T1000 (cell line): ENCODE results near the gene SERPING1.

ENCODE experiments used
- DNase-seq: peaks from one replicate; lab custom pipeline; 2025; ENCODE audit warnings: mixed read lengths; lab: John Stamatoyannopoulos, UW

Gene SERPING1

GRCh38 chr11:57597916-57598830 lies 688 bp downstream of the SERPING1 start:
- DNase-seq, result no peak

GRCh38 chr11:57598831-57599155 lies 1.3 kb downstream of the SERPING1 start:
- DNase-seq, result no peak

DNA sequence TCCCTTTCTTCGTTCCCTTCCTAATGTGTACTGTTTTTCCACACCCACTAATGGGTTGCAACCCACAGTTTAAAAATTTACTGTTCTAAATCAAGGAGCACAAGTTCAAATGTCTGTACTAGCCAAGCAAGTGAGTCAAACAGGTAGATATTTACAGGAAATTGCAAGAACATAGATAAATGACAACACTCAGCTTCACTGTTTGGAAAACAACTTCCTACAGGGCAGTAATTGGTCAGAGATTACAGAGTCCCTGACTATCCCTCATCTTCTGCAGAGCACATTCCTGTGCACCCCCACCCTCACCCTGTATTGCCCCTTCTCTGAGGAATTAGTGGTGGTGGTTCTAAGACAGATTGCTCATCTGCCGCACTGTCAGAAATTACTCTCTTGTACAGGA lies 1.9 kb downstream of the SERPING1 start:
- DNase-seq, result no peak

GRCh38 chr11:57601297-57601696 lies 3.8 kb downstream of the SERPING1 start:
- DNase-seq, result no peak

GRCh38 chr11:57604296-57605027 lies 7.0 kb downstream of the SERPING1 start:
- no peak for DNase-seq

GRCh38 chr11:57605028-57605420 lies 7.5 kb downstream of the SERPING1 start:
- DNase-seq, result no peak

DNA sequence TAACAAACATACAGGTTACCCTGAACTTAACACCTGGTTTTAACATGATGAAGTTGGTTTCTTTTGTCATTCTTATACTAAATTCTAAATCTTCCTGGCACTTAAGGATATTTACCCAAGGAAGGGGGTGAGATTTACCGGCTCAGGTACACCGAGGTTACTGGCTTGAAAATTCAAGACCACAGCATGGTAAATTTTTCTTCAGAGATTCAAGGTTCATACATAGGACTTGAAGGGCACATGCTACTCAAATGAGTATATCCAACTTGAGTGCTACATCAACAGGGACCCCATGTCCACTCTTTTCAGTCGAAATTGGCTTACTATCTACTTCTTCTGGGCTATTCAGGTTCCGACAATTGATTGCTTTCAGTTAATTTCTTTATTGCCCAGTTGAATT lies 12.7 kb downstream of the SERPING1 start:
- no peak for DNase-seq

- DNase-seq, result no peak
Observed at GRCh38 chr11:57614234-57614772, 16.8 kb downstream of the SERPING1 start.

- DNase-seq, result no peak
Observed at GRCh38 chr11:57615308-57615707, 17.8 kb downstream of the SERPING1 start.

DNA sequence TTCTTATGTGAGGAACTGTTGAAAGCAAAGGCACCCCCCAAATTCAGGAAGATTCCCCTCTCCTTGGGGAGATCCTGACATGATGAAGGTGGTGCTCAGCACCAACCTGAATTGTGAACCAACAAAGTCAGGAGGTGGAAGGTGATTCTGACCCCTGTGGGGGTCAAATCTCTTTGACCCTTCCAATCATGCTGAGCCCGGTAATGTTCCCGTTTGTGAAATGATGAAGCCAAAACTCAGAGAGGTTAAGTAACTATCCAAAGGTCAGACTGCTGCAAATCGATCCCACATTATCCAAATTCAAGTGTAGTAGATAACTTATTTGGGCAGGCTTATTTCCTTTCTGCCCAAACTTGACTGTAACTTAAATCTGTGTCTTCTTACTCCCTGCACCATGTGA lies 19.1 kb downstream of the SERPING1 start:
- no peak for DNase-seq

DNA sequence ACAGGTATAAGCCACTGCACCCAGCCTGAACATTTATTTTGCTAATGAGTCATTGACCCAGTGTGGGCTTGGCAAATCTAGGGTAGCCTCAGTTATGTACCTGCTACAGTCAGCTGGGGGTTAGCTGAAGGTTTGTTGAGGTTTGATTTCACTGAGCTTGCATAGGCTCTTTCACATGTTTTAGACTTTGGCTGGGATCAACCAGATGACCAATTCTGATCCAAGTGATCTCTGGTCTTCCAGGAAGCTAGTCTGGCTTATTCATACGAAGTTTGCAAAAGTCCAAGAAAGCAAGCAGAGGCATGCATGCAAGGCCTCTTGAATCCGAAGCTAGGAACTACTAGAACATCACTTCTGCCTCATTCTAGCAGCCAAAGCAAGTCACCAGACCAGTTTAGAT lies 21.0 kb downstream of the SERPING1 start:
- no peak for DNase-seq

DNA sequence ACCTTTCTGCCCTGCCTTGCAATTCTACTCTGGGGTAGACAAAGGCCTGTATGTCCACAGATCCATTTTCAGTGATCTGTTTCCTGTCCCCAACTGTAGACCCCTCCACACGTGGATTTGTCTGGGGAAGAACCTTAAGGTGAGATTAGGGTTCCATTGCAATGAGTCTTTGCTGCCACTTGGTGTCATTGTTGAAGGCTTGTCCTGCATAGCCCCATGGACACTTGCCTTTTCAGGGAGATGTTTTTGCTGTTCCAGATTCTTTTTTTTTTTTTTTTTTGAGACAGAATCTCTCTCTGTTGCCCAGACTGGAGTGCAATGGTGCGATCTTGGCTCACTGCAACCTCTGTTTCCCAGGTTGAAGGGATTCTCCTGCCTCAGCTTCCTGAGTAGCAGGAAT lies 21.8 kb downstream of the SERPING1 start:
- no peak for DNase-seq

- no peak for DNase-seq
Observed at GRCh38 chr11:57620467-57620866, 23.0 kb downstream of the SERPING1 start.

GRCh38 chr11:57622263-57622662 lies 24.8 kb downstream of the SERPING1 start:
- DNase-seq, result no peak

DNA sequence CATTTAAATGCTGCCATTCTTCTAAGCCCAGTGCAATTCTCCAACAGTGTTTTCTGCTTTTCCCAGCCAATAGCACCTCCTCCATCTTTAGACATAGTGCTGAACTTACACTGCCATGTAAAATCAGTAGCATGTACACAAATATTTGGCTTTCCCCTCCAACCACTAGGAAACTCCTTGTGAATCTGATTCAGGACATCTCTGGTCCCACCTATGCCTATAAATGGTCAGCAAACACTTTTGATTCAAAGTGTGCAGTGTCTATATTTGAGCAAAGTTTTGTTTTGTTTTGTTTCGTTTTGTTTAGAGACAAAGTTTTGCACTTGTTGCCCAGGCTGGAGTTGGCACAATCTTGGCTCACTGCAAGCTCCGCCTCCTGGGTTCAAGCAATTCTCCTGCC lies 27.4 kb downstream of the SERPING1 start:
- no peak for DNase-seq

DNA sequence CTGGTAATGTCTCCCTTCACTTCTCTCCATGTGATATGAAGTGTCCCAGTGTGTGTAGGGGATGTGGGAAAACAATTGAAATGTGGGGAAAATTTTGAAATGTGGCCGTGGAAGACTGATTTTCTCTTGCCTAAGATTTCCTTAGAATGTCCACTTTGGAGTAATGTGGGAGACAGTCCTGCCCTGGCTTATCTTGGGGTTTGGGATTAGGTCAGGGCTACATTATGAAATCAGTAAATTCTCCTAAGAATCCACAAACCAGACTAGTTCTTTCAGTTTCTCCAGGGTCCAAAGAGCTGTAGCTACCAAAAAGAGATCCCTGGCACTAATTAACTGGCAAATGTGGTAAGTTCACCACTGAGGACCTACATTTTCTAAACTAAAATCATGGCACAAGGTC lies 29.4 kb downstream of the SERPING1 start:
- DNase-seq, result no peak

DNA sequence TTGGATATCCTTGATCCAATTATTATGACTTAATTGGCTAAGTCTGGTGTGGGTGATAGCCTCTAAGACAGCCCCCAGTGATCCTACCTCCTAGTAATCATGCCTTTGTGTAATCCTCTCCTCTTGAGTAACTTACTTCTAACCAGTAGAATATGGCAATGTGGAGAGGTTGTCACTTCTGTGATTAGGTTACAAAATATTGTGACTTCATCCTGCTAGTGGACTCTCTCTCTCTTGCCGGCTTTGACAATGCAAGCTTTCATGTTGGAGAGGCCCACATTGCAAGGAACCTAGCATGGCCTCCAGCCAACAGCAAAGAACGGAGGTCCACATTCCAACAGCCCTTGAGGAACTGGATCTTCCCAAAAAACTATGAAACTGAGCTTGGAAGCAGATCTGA lies 32.7 kb downstream of the SERPING1 start:
- DNase-seq, result no peak

DNA sequence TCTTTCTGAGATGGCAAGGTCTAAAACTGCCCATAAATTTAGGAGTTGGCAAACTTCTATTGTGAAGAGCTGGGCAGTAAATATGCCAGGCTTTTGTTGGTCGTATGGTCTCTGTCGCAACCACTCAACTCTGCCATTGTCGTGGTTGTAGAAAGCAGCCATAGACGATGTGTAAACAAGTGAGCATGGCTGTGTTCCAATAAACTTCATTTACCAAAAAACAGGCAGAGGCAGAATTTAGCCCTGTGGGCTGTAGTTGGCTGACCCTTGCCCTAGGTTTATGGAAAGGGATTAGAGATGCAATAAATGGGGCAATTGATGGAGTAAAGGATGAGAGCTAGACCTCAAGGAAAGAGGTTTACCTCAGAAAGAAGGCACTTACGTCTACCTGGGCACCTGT lies 34.6 kb downstream of the SERPING1 start:
- no peak for DNase-seq

DNA sequence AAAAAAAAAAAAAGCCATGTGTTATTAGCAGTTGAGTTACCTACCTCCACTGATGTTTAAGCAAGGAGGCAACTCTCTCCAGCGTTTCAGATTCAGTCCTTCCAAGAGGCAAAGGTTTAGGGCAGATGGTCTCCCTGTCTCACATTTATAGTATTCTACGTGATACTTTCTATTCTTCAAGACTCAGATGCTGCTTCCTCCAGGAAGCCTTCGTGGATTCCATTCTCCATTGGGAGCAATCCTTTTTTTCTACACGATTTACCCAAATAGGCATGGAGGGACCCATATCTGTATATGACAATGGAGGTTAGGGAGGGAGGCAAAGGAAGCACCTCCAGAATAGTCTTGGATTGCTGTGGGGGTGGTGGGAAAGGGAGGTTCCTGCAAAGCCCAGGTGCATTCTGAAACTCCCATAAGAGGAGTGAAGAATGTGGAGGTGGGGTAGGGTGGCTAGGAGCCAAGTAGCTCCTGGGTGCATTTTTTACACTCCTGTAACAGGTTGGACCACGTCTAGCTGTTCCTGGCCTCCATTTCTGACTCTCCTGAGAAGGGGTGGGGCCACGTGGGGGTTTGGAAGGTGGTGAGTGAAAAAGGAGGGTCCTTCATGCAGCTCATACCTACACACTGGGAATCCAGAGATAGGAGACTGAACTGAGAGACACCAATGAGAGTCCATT lies 36.0 kb downstream of the SERPING1 start:
- no peak for DNase-seq

DNA sequence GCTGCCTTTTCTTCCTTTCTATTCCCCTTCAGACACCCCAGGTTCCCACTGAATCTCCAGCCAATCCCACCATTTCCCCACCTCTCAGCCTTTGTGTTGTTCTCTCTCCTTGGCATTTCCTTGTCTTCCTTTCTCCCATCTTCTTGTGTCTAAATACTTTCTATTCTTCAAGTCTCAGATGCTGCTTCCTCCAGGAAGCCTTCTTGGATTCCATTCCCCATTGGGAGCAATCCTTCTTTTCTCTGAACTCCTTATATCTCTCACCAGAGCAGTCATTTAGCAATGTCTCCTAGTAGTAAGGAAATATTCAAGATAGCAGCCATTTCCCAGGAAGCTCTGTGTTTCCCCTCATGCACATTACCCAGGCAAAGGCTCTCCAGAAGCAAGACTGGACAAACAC lies 36.8 kb downstream of the SERPING1 start:
- DNase-seq, result no peak

DNA sequence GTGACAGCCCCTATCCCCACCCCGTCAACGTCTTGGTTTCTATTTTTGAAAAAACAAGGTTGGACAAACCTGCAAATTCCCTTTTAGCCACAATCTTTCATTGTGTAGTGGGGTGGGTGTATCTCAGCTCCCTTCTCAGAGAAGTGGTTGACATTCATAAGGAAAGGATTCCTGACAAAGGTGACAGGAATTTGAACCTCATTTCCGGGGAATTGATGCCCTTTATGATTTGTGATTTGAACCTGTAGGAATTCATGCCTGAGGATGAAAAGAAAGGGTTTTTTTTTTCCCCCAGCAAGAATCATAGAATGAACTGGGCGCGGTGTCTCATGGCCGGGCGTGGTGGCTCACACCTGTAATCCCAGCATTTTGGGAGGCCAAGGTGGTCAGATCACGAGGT lies 37.8 kb downstream of the SERPING1 start:
- no peak for DNase-seq

- no peak for DNase-seq
Observed at GRCh38 chr11:57637626-57638004, 40.1 kb downstream of the SERPING1 start.
